ENCODE data around the gene FBXO34. TPM values are rescaled to one million over a fixed set of nuclear protein-coding genes. Genes with fewer than 3 reads are reported as not detected.
"Not testable (repeated sequence)": the region's sequence is repeated elsewhere in the genome, so short reads cannot be mapped to it uniquely, and the experiment has no call there.

The FBXO34 gene
- total RNA-seq, 4 donors from 2014 or later = 60.0 to 88.5 (median 81.9) TPM

- peak; percentile 32 to 37 for DNase-seq
- 34 to 36% methylated on average over 5 of the region's 5 CpGs for WGBS, 2 donors
- H3K4me1 ChIP-seq = peaks cover 61 to 83% of the 10 kb centered on the region in 2 donors
- peak overlapping the region; percentile 6 to 70 (median 18) for H3K27ac ChIP-seq
- H3K4me3 ChIP-seq (replicated peaks in 1 of 3) = no peak overlapping the region
- no peaks in the 10 kb centered on the region for H3K27me3 ChIP-seq
- no peaks in the 10 kb centered on the region for H3K36me3 ChIP-seq
- no peak for TF ChIP-seq POLR2A (IDR thresholded peaks at IDR 0.05)
- no peak for TF ChIP-seq CTCF (IDR thresholded peaks at IDR 0.05)
- intact Hi-C loops (cut with DNase I) = no loop called here
- H3K9me3 ChIP-seq = no peaks in the 10 kb centered on the region
These were observed 35.8 kb downstream of the FBXO34 start for GRCh38 chr14:55306938-55307589.

GRCh38 chr14:55309154-55309553 lies 37.9 kb downstream of the FBXO34 start:
- no peak for TF ChIP-seq POLR2A (IDR thresholded peaks at IDR 0.05)
- TF ChIP-seq CTCF (IDR thresholded peaks at IDR 0.05) = no peak
- peaks cover 61 to 65% of the 10 kb centered on the region in 2 donors for H3K4me1 ChIP-seq
- no peaks in the 10 kb centered on the region for H3K27me3 ChIP-seq
- H3K27ac ChIP-seq = peak overlapping the region in 2 of 3 donors; percentile 32
- DNase-seq = no peak
- no peaks in the 10 kb centered on the region for H3K36me3 ChIP-seq
- intact Hi-C loops (cut with DNase I) = no loop called here
- no peaks in the 10 kb centered on the region for H3K9me3 ChIP-seq
- WGBS, 2 donors = 68% methylated on average over 2 of the region's 2 CpGs
- no peak overlapping the region for H3K4me3 ChIP-seq (replicated peaks in 1 of 3)

GRCh38 chr14:55309761-55310365 lies 38.6 kb downstream of the FBXO34 start:
- peak overlapping the region; percentile 32 to 57 (median 32) for H3K27ac ChIP-seq
- no peak for DNase-seq
- intact Hi-C loops (cut with DNase I) = no loop called here

GRCh38 chr14:55312379-55313030 lies 41.3 kb downstream of the FBXO34 start:
- 98% methylated on average over 5 of the region's 5 CpGs for WGBS, 2 donors
- H3K4me3 ChIP-seq (replicated peaks in 1 of 3); DNase-seq; H3K27ac ChIP-seq; H3K36me3 ChIP-seq; H3K27me3 ChIP-seq; H3K9me3 ChIP-seq; intact Hi-C loops (cut with DNase I): not testable (repeated sequence)
- peaks cover 65% of the 10 kb centered on the region in 2 donors for H3K4me1 ChIP-seq

More at GRCh38 chr14:55309761-55310365, 38.6 kb downstream of the FBXO34 start:
- H3K4me3 ChIP-seq (replicated peaks in 1 of 3) = no peak overlapping the region
- WGBS, 2 donors = 59 to 81% methylated on average over 1 of the region's 1 CpG
- TF ChIP-seq CTCF (IDR thresholded peaks at IDR 0.05) = no peak
- no peak for TF ChIP-seq POLR2A (IDR thresholded peaks at IDR 0.05)
- no peaks in the 10 kb centered on the region for H3K36me3 ChIP-seq
- no peaks in the 10 kb centered on the region for H3K27me3 ChIP-seq
- H3K4me1 ChIP-seq = peaks cover 63 to 66% of the 10 kb centered on the region in 2 donors
- H3K9me3 ChIP-seq = no peaks in the 10 kb centered on the region

- H3K4me3 ChIP-seq (replicated peaks in 1 of 3) = no peak overlapping the region
- WGBS, 2 donors = 91 to 97% methylated on average over 5 of the region's 5 CpGs
- H3K27ac ChIP-seq = no peak overlapping the region
- TF ChIP-seq CTCF (IDR thresholded peaks at IDR 0.05) (no peak), POLR2A (IDR thresholded peaks at IDR 0.05) (no peak)
- no peaks in the 10 kb centered on the region for H3K36me3 ChIP-seq
- intact Hi-C loops (cut with DNase I) = no loop called here
- DNase-seq = no peak
- no peaks in the 10 kb centered on the region for H3K27me3 ChIP-seq
- H3K4me1 ChIP-seq = peaks cover 56 to 59% of the 10 kb centered on the region in 2 donors
- no peaks in the 10 kb centered on the region for H3K9me3 ChIP-seq
These were observed 42.3 kb downstream of the FBXO34 start for GRCh38 chr14:55313480-55313879.

Measured in thyroid gland (tissue), 4 donors.